DOHH2 (cell line): ENCODE results near the gene GSK3A.

Experiments used
- CTCF ChIP-seq: fragments of 200-600 bp; sonication (generic); IDR thresholded peaks from one replicate; pipeline ENCODE4 v1.5.1; 2014; ENCODE audit warnings: antibody characterized with exemption, mild to moderate bottlenecking, low read depth, low read length; ENCODE audit not compliant: poor library complexity, severe bottlenecking
- EZH2phosphoT487 ChIP-seq: fragments of 200-600 bp; sonication (generic); IDR thresholded peaks from 2 replicates; pipeline ENCODE4 v1.6.1; 2017; ENCODE audit warnings: borderline replicate concordance, mild to moderate bottlenecking, antibody characterized with exemption, low read length, moderate library complexity, mixed read lengths

- TF ChIP-seq CTCF (no peak), EZH2phosphoT487 (no peak)
Observed at GRCh38 chr19:42191855-42192254, 50.5 kb downstream of the GSK3A start.
